ENCODE results near the gene GRAP. TPM values are rescaled to one million over a fixed set of nuclear protein-coding genes. Genes with fewer than 3 reads are reported as not detected.
"Not testable (repeated sequence)": the region's sequence is repeated elsewhere in the genome, so short reads cannot be mapped to it uniquely, and the experiment has no call there.

The GRAP gene
- total RNA-seq, 1 experiment from 2014 or later: not detected

DNA sequence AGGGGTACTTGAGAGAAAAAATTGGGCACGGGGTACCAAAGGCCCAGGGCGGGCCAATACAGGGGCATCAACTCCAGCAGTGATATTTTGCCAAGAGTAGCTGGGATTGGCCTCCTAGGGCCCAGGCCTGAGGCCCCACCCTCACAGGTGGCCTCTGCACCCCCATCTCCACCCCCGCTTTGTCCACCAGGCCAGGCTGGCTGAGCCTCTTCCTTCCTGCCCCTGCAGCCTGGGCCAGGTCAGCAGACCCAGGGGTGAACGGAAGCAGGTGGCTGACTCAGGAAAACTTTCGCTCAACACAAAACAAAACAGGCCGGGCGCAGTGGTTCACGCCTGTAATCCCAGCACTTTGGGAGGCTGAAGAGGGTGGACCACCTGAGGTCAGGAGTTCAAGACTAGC lies 3.7 kb downstream of the GRAP start:
- not testable (repeated sequence) for DNase-seq (ENCODE audit: extremely low read depth, low read depth)

DNA sequence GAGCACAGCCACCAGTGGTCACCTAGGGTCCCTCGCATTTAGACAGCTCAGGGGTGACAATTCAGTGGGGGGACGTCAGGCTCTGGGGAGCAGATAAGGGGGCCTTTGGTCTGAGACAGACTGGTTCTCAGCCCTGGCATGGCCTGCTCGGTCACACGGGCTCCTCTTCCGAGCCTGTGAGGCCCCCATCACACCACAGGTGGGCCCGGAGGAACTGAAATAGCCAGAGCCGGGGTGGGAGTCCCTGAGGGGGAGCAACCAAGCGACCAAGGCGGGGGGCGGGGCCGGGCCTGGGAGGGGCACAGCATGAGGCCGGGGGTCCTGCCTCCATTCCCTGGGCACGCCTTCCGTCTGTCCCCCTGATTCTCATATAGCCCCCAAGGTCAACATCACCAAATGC lies 4.4 kb downstream of the GRAP start:
- DNase-seq (ENCODE audit: extremely low read depth, low read depth): not testable (repeated sequence)

DNA sequence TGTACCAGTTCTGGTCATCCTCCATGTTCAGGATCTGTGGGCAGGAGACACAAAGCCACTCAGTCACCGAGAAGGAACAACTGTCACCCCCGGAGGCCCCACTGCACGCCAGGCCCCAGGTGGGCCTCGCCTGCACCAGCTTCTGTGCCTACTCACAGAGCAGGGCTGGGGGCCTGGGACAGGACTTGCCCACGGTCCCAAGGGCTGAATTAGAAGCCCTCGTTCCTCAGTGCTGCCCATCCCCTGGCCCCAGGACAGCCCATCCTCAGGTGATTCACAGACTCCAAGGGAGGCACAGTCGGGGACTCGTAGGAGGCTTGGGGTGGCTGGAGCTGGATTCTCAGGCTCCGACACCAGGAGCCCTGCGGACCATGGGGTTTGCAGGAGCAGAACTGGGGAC lies 4.9 kb downstream of the GRAP start:
- DNase-seq (ENCODE audit: extremely low read depth, low read depth): not testable (repeated sequence)

DNA sequence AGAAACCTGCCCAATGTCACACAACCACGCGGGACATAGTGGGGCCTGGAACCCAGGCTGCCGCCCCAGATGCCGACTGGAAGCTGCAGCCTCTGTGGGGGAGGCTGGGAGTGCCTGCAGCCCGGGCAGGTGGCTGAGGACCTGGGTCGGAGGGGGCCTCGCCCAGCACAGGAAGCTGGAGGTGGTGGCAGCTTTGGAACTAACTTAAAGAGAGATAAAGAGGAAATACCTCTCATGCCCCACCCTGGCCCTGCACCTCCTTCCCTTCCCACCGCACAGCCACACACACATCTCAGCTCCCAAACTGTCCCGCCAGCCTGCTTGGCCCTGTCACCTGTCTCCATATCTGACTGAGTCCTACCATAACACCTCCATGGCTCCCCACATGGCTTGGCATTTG lies 6.4 kb downstream of the GRAP start:
- not testable (repeated sequence) for DNase-seq (ENCODE audit: extremely low read depth, low read depth)

DNA sequence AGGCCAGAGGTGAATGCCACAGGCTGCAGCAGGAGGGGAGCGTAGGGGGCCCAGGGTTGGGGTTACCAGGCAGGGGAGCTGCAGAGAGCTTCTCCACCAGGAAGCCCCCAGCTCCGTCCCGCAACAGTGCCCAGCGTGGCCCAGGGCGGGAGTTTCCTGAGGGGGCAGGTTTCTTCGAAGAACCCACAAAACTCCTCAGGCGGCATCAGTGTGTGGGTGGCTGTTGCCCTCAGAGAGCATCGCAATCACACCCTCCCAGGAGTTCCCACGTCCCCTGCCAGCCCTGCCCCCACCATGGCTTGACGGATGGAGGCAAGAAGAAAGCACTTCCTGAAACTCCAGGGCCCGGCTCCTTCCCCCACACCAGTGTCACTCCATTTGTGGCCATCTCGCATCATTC lies 8.0 kb downstream of the GRAP start:
- not testable (repeated sequence) for DNase-seq (ENCODE audit: extremely low read depth, low read depth)

DNA sequence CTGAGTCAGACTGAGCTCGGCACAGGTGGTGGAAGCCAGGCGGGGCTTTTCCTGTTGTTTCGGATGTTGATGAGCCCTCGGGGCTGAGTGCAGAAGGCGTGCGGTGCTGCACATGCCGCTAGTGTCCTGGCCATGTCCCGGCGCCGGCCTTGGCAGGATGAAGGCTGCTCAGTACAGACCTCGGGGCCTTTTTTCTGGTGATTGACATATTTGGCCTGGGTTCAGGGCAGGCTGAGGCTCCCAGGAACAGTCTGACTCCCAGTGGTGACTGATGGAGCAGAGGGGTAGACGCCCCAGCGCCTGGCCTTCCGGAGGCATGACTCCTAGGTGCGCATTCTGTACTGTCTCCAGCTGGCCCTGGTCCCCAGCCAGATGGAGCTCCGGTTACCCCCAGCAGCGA lies 8.8 kb downstream of the GRAP start:
- DNase-seq (ENCODE audit: extremely low read depth, low read depth): not testable (repeated sequence)

DNA sequence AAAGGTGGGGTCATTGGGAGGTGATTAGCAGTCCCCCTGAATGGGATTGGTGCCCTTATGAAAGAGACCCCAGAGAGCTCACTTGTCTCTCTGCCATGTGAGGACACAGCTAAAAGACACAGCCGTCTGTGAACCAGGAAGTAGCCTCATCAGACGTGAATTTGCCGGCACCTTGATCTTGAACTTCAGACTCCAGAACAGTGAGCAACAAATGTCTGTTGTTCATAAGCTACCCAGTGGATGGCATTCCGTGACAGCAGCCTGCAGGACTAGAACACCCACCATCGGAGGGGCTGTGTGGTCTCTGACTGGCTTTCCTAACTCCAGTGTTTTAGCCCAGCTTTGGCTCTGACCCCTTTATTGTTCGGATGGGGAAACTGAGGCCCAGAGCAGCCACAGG lies 9.2 kb downstream of the GRAP start:
- DNase-seq (ENCODE audit: extremely low read depth, low read depth): not testable (repeated sequence)

DNA sequence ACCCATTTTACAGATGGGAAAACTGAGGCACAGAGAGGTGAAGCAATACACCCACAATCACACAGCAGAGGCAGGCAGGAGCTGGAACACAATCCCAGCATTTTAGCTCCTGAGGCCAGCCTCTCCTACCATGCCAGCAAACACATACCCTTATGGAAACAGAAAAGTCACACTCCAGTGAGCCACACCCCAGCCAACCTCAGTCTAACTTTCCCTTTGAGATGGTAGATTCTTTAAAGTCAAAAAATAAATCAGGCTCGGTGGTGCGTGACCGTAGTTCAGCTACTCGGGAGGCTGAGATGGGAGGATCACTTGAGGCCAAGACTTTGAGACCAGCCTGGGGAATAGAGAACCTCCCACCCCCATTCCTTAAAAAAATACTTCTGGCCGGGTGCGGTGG lies 10.6 kb downstream of the GRAP start:
- not testable (repeated sequence) for DNase-seq (ENCODE audit: extremely low read depth, low read depth)

GRCh38 chr17:19032377-19032988 lies 14.3 kb downstream of the GRAP start:
- DNase-seq (ENCODE audit: extremely low read depth, low read depth): not testable (repeated sequence)

GRCh38 chr17:19031729-19032128 lies 15.0 kb downstream of the GRAP start:
- not testable (repeated sequence) for DNase-seq (ENCODE audit: extremely low read depth, low read depth)

DNA sequence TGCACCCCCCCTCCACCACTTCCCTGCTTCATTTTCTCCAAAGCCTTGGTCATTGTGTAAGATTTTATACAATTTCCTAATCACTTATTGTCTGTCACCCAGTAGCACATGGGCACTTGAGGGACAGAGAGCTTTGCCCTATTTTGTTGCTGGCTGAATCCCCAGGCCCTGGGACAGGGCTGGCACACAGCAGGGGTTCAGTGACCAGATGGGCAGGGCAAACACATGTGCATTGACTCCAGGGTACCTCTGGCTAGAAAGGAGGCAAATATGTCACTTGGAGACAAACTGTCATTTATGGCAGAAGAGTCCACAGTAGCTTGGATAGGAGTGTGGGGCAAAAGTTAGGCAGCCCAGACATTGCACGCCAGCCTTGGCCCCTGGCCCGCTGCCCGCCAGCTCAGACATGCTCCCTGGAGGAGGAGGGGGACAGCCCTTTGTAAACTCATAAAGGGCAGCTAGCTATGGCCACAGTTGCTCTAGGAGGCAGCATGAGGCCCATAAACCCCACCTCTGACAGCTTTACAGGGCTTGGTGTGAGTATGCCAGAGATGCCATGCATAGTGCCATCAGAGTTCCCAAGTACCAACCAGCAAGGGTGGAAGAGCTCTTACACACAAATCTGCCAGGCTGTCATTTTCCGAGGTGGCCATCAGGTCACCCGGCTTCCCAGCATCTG lies 15.8 kb downstream of the GRAP start:
- DNase-seq (ENCODE audit: extremely low read depth, low read depth): not testable (repeated sequence)

DNA sequence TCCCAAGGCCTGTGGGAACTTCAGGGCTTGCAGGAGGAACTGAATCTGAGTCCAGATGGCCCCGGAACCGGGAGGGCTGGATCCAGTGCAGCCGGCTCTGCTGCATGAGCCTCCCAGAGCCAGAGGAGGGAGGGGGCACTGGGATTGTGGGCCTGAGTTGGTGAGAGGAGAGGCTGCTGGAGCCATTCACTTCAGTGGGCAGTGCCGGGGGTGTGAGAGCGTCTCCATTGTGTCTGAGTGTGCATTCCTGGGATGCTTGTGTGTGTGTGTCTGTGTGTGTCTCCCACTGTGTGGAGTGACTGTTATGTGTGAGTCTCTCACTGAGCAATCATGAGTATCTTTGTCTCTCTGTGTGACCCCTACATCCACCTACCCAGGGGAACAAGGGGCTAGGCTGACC lies 17.0 kb downstream of the GRAP start:
- not testable (repeated sequence) for DNase-seq (ENCODE audit: extremely low read depth, low read depth)

- not testable (repeated sequence) for DNase-seq (ENCODE audit: extremely low read depth, low read depth)
These were observed 18.1 kb downstream of the GRAP start for GRCh38 chr17:19028671-19029070.

GRCh38 chr17:19024101-19025078 lies 22.4 kb downstream of the GRAP start:
- no peak for DNase-seq (ENCODE audit: extremely low read depth, low read depth)

GRCh38 chr17:19023209-19023999 lies 23.4 kb downstream of the GRAP start:
- no peak for DNase-seq (ENCODE audit: extremely low read depth, low read depth)

DNA sequence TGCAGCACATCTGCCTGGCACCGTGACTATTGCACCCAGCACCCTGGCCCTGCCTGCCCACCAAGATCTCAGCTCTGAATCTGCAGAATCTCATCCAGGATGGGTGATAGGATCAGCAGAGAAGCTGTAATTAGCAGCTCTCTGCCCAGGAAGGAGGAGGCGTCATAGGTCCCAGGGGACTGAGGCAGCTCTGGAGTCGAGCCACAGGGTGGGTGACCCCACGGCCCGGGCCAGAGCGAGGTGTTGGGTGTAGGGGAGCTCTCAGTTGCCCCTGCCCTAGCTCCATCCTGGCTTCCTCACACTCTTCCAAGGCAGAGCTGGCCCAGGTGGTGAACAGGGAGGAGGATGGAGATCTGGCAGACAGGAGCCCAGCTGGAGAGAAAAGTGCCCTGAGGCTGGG lies 24.0 kb downstream of the GRAP start:
- DNase-seq (ENCODE audit: extremely low read depth, low read depth): no peak

- no peak for DNase-seq (ENCODE audit: extremely low read depth, low read depth)
These were observed 24.6 kb downstream of the GRAP start for GRCh38 chr17:19022128-19022527.

- no peak for DNase-seq (ENCODE audit: extremely low read depth, low read depth)
These were observed 25.1 kb downstream of the GRAP start for GRCh38 chr17:19021622-19022083.

- DNase-seq (ENCODE audit: extremely low read depth, low read depth): not testable (repeated sequence)
These were observed 25.6 kb downstream of the GRAP start for GRCh38 chr17:19021011-19021621.

DNA sequence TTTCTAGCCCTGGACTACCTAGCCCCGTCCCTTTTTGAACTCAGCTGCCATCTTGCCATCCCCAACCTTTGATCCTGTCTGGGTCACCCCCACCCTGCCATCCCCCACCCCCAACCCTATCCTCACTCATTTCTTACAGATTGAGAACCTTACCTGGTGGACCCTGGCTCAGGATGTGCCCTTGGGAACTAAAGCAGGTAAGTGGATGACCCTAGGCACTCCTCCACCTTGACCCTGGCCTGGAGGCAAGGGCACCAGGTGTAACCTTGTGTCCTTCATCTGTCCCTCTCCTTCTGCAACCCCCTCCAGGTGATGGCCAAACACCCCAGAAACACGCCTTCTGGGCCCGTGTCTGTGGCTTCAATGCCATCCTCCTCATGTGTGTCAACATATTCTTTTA lies 26.7 kb downstream of the GRAP start:
- no peak for DNase-seq (ENCODE audit: extremely low read depth, low read depth)
